Neural cell (in vitro differentiated cells): ENCODE results near the gene TBX5. TPM values are rescaled to one million over a fixed set of nuclear protein-coding genes. Genes with fewer than 3 reads are reported as not detected.

Source experiments
- H2AFZ ChIP-seq: fragments of 200-600, 300-800 bp; sonication (generic), shearing (Covaris generic); 2 replicates; pipeline ENCODE4 v1.6.0; 2014; ENCODE audit warnings: low read depth, mild to moderate bottlenecking, antibody characterized with exemption, low read length, moderate library complexity
- H3F3A ChIP-seq: fragments of 200-600 bp; shearing (Covaris generic); 2 replicates; pipeline ENCODE4 v1.6.1; 2016; ENCODE audit warnings: mild to moderate bottlenecking, moderate library complexity, mixed read lengths, antibody characterized with exemption, low read length; ENCODE audit not compliant: insufficient read depth, poor library complexity, severe bottlenecking
- H3K27ac ChIP-seq: fragments of 200-600, 300-800 bp; sonication (generic), shearing (Covaris generic); 2 replicates; pipeline ENCODE4 v1.5.1; 2014; ENCODE audit warnings: mild to moderate bottlenecking, low read length, moderate library complexity
- H3K27me3 ChIP-seq: fragments of 300-800, 200-600 bp; sonication (generic), shearing (Covaris generic); 2 replicates; pipeline ENCODE4 v1.6.0; 2014; ENCODE audit warnings: mild to moderate bottlenecking, low read depth, low read length, moderate library complexity; ENCODE audit not compliant: insufficient read depth
- H3K36me3 ChIP-seq: fragments of 300-800, 200-600 bp; sonication (generic), shearing (Covaris generic); 2 replicates; pipeline ENCODE4 v1.5.1; 2014; ENCODE audit warnings: mild to moderate bottlenecking, antibody characterized with exemption, low read length, moderate library complexity; ENCODE audit not compliant: insufficient read depth
- H3K4me2 ChIP-seq: fragments of 300-800, 200-600 bp; sonication (generic), shearing (Covaris generic); 2 replicates; pipeline ENCODE4 v1.6.0; 2014; ENCODE audit warnings: mild to moderate bottlenecking, low read length
- H3K4me3 ChIP-seq: fragments of 300-800, 200-600 bp; sonication (generic), shearing (Covaris generic); 2 replicates; pipeline ENCODE4 v1.5.1; 2014; ENCODE audit warnings: mild to moderate bottlenecking, low read length, moderate library complexity
- H3K79me2 ChIP-seq: fragments of 200-600 bp; shearing (Covaris generic); replicated peaks from 2 replicates; pipeline ENCODE4 v1.6.0; 2014; ENCODE audit warnings: mild to moderate bottlenecking, low read length, moderate library complexity; ENCODE audit not compliant: insufficient read depth
- H3K9ac ChIP-seq: fragments of 300-800, 200-600 bp; sonication (generic), shearing (Covaris generic); 2 replicates; pipeline ENCODE4 v1.6.1; 2016; ENCODE audit warnings: mild to moderate bottlenecking, low read length, mixed read lengths
- H3K9me2 ChIP-seq: fragments of 200-600 bp; shearing (Covaris generic); 2 replicates; pipeline ENCODE4 v1.6.1; 2016; ENCODE audit warnings: mild to moderate bottlenecking, low read length, mixed read lengths; ENCODE audit not compliant: insufficient read depth
- H3K9me3 ChIP-seq: fragments of 200-600, 300-800 bp; sonication (generic), shearing (Covaris generic); 2 replicates; pipeline ENCODE4 v1.6.1; 2016; ENCODE audit warnings: mild to moderate bottlenecking, mixed run types, low read length, moderate library complexity, mixed read lengths
- H4K20me1 ChIP-seq: fragments of 200-600 bp; shearing (Covaris generic); 2 replicates; pipeline ENCODE4 v1.6.1; 2016; ENCODE audit warnings: mild to moderate bottlenecking, mixed run types; ENCODE audit not compliant: insufficient read depth
- CTCF ChIP-seq: fragments of 450-650 bp; IDR thresholded peaks from 2 replicates; pipeline ENCODE4 v1.5.1; 2014; ENCODE audit warnings: antibody characterized with exemption, mild to moderate bottlenecking, moderate library complexity; ENCODE audit not compliant: poor library complexity, severe bottlenecking
- EP300 ChIP-seq: fragments of 450-650 bp; conservative IDR thresholded peaks from 2 replicates; pipeline ENCODE4 v1.6.1; 2014; ENCODE audit warnings: antibody characterized with exemption, mild to moderate bottlenecking, moderate library complexity; ENCODE audit not compliant: poor library complexity, severe bottlenecking
- EZH2 ChIP-seq: fragments of 200-600, 300-800 bp; shearing (Covaris generic), sonication (generic); IDR thresholded peaks from 2 replicates; pipeline ENCODE4 v1.6.1; 2014; ENCODE audit warnings: antibody characterized with exemption, low read length, borderline replicate concordance, mild to moderate bottlenecking; ENCODE audit not compliant: insufficient read depth, poor library complexity, severe bottlenecking
- MXI1 ChIP-seq: fragments of 450-650 bp; conservative IDR thresholded peaks from 2 replicates; pipeline ENCODE4 v1.6.1; 2014; ENCODE audit warnings: antibody characterized with exemption, mild to moderate bottlenecking; ENCODE audit not compliant: poor library complexity, severe bottlenecking
- POLR2AphosphoS5 ChIP-seq: IDR thresholded peaks from 2 replicates; pipeline ENCODE4 v1.6.1; 2012
- RAD21 ChIP-seq: fragments of 450-650 bp; conservative IDR thresholded peaks from 2 replicates; pipeline ENCODE4 v1.6.1; 2014; ENCODE audit warnings: antibody characterized with exemption, mild to moderate bottlenecking, moderate library complexity
- REST ChIP-seq: IDR thresholded peaks from 2 replicates; pipeline ENCODE4 v1.6.1; 2012; ENCODE audit warnings: borderline replicate concordance
- SMC3 ChIP-seq: fragments of 450-650 bp; conservative IDR thresholded peaks from 2 replicates; pipeline ENCODE4 v1.6.1; 2014; ENCODE audit warnings: antibody characterized with exemption, mild to moderate bottlenecking, moderate library complexity; ENCODE audit not compliant: poor library complexity
- TAF1 ChIP-seq: IDR thresholded peaks from 2 replicates; pipeline ENCODE4 v1.6.1; 2012; ENCODE audit warnings: low read depth
- polyA plus RNA-seq: library from polyadenylated mRNA; depleted of rRNA; stranded (reverse); fragments of >200 nt; gene quantifications from 2 replicates; pipeline ENCODE4 v1.2.3, GENCODE V29; 2014

The TBX5 gene
- polyA plus RNA-seq, 1 donor from 2014 or later, result not detected

GRCh38 chr12:114314974-114315720 is 90.8 kb downstream of the TBX5 start:
- Histone ChIP-seq H3K9ac (no peak overlapping the region), H2AFZ (no peak overlapping the region), H3K4me2 (no peak overlapping the region)

GRCh38 chr12:114314403-114314802 is 91.5 kb downstream of the TBX5 start:
- TF ChIP-seq TAF1, result no peak
- no peak for TF ChIP-seq EZH2
- TF ChIP-seq CTCF, result no peak
- Histone ChIP-seq H3K27ac (no peak overlapping the region), H3K9ac (no peak overlapping the region), H3K4me3 (no peak overlapping the region), H3K36me3 (no peaks in the 10 kb centered on the region), H3K9me2 (no peaks in the 10 kb centered on the region), H3K27me3 (no peaks in the 10 kb centered on the region), H3K79me2 (no peaks in the 10 kb centered on the region), H4K20me1 (no peaks in the 10 kb centered on the region), H3F3A (no peaks in the 10 kb centered on the region), H3K9me3 (no peaks in the 10 kb centered on the region), H3K4me2 (no peak overlapping the region), H2AFZ (no peak overlapping the region)

More at GRCh38 chr12:114314974-114315720, 90.8 kb downstream of the TBX5 start:
- no peaks in the 10 kb centered on the region for H3K79me2 ChIP-seq
- no peak overlapping the region for H3K27ac ChIP-seq
- no peaks in the 10 kb centered on the region for H4K20me1 ChIP-seq
- H3K9me2 ChIP-seq, result no peaks in the 10 kb centered on the region
- H3K27me3 ChIP-seq, result no peaks in the 10 kb centered on the region
- H3F3A ChIP-seq, result no peaks in the 10 kb centered on the region
- no peaks in the 10 kb centered on the region for H3K9me3 ChIP-seq
- TF ChIP-seq EZH2, result no peak
- no peak for TF ChIP-seq EP300
- no peak for TF ChIP-seq POLR2AphosphoS5
- no peak for TF ChIP-seq SMC3
- TF ChIP-seq CTCF, result no peak
- TF ChIP-seq TAF1, result no peak
- no peak for TF ChIP-seq REST
- no peak for TF ChIP-seq RAD21
- TF ChIP-seq MXI1, result no peak
- no peaks in the 10 kb centered on the region for H3K36me3 ChIP-seq
- H3K4me3 ChIP-seq, result no peak overlapping the region
